GM21619 (cell line): ENCODE measurements around the gene SLC2A13.
"Not testable (repeated sequence)": the region's sequence is repeated elsewhere in the genome, so short reads cannot be mapped to it uniquely, and the experiment has no call there.

Source experiments
- ATAC-seq: cut with Tn5 transposase; IDR thresholded peaks from one replicate; pipeline ENCODE4 v1.9.1; 2021; ENCODE audit not compliant: unreplicated experiment

SLC2A13 gene

GRCh38 chr12:40106202-40106533 lies 287 bp upstream of the SLC2A13 start:
- no peak for ATAC-seq

DNA sequence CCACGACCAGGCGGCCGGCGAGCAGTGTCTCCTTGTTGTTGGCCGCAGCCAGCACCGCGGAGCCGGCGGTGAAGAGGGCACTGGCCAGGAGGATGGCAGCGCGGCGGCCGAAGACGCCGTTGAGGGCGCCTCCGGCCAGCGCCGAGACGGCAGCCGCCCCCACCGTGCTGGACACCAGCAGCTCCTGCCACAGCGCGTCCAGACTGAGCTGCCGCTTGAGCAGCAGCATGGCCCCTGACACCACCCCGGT lies 691 bp downstream of the SLC2A13 start:
- peak; percentile 41 for ATAC-seq

GRCh38 chr12:40104461-40105264 lies 1.2 kb downstream of the SLC2A13 start:
- no peak for ATAC-seq

DNA sequence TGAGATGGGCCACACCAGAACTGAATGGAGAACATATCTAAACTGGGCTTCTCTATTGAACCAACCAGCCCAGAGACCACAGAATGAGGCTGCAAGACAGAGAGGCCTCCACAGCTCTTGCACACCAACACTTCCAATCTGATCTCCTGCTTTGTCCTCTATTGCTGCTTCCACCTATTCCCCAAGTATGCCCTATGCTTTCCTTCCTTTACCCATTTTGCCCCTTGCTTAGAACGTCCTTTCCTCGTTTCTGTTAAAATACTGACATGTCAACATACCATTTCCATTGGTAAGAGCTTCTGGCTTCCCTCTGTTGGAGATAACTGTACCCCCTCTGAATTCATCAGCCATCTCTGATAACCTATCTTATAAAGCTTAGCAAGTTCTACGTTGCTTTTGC lies 2.8 kb downstream of the SLC2A13 start:
- ATAC-seq, result no peak

GRCh38 chr12:40101747-40102146 lies 4.1 kb downstream of the SLC2A13 start:
- no peak for ATAC-seq

- ATAC-seq, result no peak
Measured at GRCh38 chr12:40099423-40099853, 6.4 kb downstream of the SLC2A13 start.

DNA sequence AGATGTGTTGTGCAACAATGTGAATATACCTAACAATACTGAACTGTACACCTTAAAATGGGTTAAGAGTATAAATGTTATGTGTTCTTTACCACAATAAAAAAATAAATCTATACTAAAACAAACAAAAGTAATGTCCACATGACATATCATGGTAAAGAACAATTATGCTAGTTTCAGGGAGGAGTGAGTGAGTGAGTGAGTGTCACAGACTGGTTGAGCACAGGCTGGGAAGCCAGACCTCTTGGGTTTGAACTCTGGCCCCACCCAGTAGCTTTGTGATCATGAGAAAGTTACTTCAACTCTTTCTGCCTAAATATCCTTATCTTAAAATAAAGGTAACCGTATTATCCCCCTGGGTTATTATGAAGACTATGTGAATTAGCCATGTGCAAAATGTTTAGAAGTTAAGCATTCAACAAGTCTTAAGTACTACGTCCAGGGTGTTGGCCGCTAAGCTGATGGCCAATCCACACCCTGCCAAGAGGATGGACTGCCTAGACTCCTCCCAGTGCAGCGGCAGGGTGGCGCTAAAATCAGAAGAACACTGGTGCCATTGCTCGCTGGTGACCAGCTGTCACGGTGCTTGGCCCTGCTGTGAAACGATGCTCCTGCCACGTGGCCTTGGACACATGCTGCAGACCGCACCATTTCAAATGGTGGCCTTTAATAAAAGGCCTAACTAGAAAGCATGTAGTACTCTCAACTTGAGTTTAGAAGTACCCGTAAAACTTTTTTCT lies 7.3 kb downstream of the SLC2A13 start:
- no peak for ATAC-seq

DNA sequence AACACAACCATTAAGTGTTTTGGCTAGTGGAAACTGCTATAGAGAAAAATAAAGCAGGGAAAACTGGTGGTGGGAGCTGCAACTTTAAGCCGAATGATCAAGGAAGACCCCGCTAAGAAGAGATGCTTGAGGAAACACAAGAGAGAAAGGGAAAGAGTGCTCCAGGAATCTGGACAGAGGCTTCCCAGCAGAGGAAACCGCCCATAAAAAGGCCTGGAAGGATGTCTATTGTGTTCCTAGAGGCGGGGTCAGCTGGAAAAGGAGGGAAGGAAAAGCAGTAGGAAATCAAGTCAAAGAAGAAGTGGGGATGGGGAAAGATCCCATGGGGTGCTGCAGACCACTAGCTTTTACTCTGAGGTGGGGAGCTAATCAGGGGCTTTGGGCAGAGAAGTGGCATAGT lies 12.4 kb downstream of the SLC2A13 start:
- ATAC-seq, result no peak

DNA sequence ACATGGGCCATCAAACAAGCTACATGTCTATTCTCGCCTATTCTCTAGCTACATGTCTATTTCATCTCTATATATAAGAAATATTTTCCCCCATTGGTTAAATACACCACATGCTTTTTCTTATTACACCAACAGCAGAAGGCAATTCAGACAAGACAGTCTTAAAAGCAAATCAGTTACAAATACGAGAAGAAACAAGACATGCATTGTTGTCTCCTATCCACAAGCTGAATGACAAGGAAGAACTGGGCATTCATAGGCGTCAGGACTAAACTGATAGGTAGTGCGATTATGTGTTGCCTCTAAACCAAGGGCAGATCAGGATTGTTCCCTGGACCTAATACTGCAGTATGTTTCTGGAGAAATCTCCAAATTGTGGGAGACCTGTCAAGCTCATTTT lies 19.4 kb downstream of the SLC2A13 start:
- no peak for ATAC-seq

DNA sequence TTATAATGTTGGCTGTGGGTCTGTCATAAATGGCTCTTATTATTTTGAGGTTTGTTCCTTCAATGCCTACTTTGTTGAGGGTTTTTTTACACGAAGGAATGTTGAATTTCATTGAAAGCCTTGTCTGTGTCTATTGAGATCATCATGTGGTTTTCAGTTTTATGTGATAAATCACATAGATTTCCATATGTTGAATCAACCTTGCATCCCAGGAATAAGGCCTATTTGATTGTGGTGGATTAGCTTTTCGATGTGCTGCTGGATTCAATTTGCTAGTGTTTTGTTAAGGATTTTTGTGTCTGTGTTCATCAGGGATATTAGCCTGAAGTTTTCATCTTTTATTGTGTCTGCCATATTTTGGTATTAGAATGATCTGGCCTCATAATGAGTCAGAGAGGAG lies 27.6 kb downstream of the SLC2A13 start:
- no peak for ATAC-seq

GRCh38 chr12:40075458-40075857 lies 30.4 kb downstream of the SLC2A13 start:
- no peak for ATAC-seq

DNA sequence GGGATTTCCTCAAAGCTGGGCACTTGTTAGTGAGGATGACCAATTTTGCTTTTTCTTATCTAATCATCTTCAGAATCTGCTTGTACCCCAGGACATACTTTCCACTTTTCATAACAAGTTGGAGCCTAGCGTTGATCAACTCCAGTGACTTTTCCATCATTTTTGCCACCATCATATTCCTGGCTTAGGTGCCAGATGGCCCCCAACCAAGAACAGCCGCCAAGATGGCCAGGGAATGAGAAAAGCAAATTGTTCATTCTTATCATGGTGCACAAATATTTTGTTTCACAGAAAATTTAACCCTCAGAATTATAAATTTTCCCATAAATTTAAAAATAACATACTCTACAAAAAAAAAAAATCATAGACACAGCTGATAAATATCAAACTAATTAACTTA lies 37.5 kb downstream of the SLC2A13 start:
- no peak for ATAC-seq

GRCh38 chr12:40065636-40066035 lies 40.2 kb downstream of the SLC2A13 start:
- ATAC-seq, result no peak

DNA sequence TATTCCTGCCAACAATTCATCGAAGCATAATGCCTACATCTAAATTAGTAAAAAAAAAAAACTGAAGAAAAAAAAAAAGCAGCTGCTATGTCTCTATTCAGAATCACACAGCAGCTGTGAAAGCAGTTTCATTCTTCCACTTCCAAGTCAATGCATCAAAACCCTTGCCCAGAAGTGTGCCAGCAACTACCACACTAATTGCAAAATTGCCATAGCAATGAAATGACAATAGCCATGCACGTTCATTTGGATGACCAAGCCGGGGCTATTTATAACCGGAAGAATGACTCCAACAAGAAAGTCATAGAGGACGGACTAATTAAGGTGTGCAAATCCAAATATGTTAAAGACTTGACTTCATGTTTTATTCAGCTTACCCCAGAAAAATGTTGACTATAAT lies 42.5 kb downstream of the SLC2A13 start:
- no peak for ATAC-seq

- no peak for ATAC-seq
Measured at GRCh38 chr12:40058721-40059190, 47.1 kb downstream of the SLC2A13 start.

- no peak for ATAC-seq
Measured at GRCh38 chr12:40056373-40056772, 49.5 kb downstream of the SLC2A13 start.

DNA sequence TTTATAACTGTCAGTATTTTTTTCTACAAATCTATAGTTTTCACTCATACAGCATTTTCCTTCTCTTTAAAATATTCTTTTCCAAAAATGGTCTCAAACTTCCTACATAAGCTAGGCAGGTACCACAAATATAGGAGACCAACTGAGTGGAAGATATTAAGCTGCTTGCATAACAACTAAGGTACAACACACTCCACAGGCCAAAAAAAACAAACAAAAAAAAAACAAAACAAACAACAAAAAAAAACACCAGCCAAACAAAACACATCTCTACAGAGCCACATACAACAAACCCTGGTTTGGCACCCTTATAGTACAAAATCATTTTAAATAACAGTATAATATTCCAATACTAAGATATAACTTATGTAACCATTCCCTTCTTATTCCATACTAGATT lies 50.1 kb downstream of the SLC2A13 start:
- ATAC-seq, result no peak

DNA sequence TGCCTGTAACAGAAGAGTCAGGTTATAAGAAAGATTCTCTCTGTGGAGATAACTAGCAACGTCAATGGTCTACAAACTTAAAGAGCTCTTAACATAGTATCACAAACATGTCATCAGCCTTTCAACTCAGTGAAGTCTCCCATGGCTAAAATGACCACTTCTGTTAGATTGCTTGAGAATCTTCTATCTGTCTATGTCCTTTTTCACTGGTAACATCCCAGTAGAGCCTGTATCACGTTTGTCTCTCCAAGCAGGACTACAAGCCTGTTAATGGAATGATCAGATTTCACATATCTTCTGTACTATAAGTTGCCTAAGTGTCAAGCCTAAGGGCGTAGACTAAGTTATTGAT lies 50.7 kb downstream of the SLC2A13 start:
- no peak for ATAC-seq

- no peak for ATAC-seq
Measured at GRCh38 chr12:40054555-40055227, 51.2 kb downstream of the SLC2A13 start.

GRCh38 chr12:40049268-40049667 lies 56.6 kb downstream of the SLC2A13 start:
- ATAC-seq, result no peak

DNA sequence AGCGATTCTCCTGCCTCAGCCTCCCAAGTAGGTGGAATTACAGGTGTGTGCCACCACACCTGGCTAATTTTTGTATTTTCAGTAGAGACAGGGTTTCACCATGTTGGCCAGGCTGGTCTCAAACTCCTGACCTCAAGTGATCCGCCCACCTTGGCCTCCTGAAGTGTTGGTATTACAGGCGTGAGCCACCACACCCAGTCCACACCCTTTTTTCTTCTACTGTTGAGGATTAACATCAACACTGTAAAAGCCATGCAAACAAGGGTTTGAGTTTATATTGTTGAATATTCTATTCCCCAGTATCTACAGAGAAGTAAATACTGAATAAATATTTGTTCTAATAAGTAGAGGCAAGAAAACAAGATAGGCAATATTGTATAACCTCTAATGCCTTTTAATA lies 58.9 kb downstream of the SLC2A13 start:
- ATAC-seq, result not testable (repeated sequence)

DNA sequence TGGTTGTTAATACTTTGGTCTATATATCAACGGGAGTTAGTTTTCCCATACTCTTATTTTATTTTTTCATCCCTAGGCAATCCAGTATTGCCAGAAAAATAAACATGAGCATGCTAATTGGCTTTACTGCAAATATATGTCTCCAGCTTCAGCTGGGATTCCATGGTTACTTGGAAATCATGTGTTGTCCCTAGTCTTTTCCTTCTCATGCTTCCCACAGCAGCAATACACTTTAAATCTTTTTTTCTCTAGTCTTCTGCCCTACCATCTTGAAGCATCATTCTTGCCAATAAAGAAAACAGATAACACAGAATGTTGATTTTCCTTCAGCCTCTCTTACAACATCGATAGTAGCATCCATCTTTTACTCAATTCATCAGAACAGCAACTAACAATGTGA lies 60.2 kb downstream of the SLC2A13 start:
- ATAC-seq, result no peak
